Measurements from ENCODE around the gene SSC4D. TPM values are rescaled to one million over a fixed set of nuclear protein-coding genes. Genes with fewer than 3 reads are reported as not detected.

The SSC4D gene
- polyA plus RNA-seq, 3 donors, result 2.9 to 5.8 (median 4.7) TPM

DNA sequence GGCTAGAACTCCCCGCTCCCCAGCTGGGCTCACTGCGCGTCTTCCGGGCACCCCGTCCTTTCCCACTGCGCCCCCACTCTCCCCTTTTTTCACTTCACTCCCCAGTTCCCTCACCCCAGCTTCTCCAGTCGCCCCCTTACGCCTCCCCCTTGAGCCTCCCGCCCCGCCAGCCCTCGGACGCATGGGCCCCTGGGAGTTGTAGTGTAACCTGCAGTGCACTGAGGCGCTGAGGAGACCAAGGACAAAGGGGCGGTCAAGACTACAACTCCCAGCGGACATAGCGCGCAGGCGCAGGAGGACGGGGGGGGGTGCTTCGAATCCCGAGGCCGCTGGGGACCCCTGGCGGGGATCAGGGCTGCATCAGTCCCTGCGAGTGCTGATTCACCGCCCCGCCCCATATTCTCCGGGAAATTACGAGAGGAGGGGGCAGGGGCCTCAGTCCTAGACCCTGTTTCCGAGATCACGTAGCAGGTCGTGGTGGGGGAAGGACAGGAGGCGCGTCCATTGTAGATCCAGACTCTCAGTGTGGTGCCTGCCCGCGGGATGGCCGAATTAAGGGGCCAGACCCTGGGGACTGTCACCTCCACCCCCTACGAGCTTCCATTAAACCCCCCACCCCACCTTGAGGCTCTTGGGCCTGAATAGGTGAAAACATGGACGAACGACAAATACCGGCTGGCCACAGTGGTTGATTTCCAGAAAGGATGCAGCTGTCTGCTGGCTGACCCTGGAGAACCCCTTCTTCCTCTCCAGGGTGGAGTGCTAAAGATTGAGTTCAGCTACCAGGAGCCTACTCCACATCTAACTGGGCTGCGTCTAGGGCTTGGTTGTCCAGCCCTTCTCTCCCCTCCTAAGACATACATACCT, 50.2 kb downstream of the SSC4D start:
- H3K27ac ChIP-seq (ENCODE audit: low read depth, low read length), result peak overlapping the region; percentile 90
- WGBS, 3 donors, result 1% methylated on average over 29 to 41 of the region's 41 CpGs

DNA sequence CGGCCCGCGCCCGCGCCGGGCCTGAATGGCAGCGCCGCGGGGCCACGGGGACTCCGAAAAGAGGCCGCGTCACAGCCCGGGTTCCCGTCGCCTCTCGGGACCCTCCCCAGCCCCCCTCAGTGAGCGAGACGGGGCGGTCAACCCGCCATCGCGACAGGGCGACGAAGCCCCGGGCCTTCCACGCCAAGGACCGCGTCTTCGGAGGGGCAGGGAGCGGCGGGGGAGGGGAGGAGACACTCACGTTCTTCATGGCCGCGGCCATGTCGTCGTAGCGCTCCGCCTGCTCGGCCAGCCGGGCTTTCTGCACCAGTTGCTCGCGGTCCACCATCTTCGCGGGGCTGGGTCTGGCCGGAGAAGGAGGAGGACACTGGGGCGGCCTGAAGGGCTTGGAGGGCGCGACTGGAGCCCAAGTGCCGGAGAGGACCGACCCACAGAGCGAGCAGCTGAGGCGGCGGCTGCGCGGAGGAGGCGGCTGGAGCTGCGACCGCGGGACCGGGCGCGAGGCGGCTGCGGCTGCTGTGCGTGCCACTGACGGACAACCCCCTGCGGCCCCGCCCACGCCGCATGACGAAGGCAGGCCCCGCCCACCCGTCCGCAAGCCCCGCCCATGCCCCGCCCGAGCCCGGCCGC, 50.9 kb downstream of the SSC4D start, which contains the start of gene YWHAG:
TSS of gene YWHAG (minus strand) at position 511 of the 630 bp plus-strand sequence. CDS start at position 328, 183 bp downstream.
- WGBS, 3 donors, result 0 to 1% (median 1%) methylated on average over 50 to 80 of the region's 80 CpGs
- peak within 1 kb of the TSS; percentile 93 for H3K27ac ChIP-seq (ENCODE audit: low read depth, low read length)

DNA sequence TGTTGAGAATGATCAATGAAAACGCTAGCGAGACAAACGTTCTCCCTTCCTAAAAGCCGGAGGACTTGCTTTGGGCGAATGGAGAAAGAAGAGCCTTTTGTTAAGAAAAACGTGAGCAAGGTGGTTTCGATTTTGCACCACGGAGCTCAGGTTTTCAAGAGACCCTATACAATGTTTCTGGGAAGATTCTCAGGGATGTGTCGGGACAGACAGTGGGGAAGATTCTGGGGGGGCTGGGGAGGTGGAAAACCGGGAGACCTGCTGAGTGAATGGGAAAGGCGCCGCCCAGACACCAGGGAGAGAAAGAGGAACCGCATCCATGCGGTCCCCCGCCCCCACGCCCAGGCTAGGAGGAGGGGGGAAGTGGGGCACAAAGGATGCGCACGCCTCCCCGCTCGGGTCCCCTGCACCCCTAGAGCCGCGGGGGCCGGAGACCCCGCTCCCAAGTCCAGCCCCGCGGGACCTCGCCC, 51.5 kb downstream of the SSC4D start:
- WGBS, 3 donors, result 0 to 1% (median 1%) methylated on average over 14 to 27 of the region's 27 CpGs
- H3K27ac ChIP-seq (ENCODE audit: low read depth, low read length), result peak overlapping the region; percentile 93

DNA sequence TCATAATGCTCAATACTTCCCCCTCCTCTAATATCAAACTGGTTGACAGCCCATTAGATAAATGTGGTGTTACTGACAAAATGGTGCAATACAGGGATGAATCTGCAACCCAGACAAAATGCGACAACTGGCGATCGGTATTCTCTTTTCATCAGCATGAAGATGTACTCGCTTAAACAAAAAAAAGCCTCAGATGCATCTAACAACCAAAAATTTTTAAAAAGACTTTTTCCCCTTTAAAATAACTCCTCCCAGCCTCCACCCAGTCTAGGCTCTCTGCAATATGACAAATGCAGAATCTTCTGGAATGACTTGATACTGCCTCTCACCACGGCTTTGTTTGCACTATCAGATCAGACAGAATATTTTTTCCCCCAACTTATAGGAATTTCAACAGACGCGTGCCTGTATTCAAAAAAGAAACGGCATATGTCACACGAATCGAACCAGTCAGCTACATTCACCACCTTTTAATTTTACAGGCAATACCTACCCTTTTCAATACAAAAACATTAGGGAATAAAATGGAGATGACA, 52.0 kb downstream of the SSC4D start:
- WGBS, 3 donors, result 1 to 3% (median 2%) methylated on average over 10 of the region's 10 CpGs
- H3K27ac ChIP-seq (ENCODE audit: low read depth, low read length), result peak overlapping the region; percentile 9

DNA sequence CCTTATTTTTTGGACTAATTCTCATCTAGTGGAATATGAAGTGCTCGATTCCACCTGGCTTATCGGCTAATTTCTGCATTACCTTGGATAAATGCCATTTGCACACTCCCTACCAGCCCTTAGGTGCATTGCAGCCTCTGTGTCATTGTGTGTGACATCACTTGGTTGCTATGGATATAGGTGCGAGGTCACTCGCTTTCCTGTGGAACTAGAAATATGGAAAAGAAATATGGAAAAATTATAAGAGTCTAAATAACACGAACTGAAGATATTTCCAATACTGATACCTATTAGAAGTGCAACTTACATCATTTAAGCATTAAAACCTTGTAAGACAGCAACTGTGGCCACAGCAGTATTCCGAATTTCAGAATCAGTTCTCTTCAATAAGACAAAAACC, 52.7 kb downstream of the SSC4D start:
- 26 to 53% (median 46%) methylated on average over 6 of the region's 6 CpGs for WGBS, 3 donors
- H3K27ac ChIP-seq (ENCODE audit: low read depth, low read length), result no peak overlapping the region

DNA sequence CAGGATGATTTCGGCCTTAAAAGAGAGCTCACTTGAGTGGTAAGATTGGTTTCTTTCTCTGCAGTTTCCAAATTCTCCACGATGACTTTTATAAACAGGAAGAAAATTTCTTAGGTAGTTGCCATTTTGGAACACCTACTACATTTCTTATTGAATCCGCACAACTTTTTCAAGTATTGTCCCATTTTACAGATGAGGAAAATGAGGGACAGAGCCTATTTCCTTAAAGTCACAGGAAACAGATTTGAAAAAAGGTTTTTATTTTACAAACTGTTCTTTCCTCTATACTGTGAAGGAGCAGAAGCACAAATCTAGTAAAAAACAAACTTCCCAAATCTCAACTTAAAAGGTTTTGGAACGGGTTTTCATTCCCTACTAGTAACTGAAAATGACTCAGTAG, 53.4 kb downstream of the SSC4D start:
- no peak overlapping the region for H3K27ac ChIP-seq (ENCODE audit: low read depth, low read length)
- 66 to 92% (median 74%) methylated on average over 4 of the region's 4 CpGs for WGBS, 3 donors

DNA sequence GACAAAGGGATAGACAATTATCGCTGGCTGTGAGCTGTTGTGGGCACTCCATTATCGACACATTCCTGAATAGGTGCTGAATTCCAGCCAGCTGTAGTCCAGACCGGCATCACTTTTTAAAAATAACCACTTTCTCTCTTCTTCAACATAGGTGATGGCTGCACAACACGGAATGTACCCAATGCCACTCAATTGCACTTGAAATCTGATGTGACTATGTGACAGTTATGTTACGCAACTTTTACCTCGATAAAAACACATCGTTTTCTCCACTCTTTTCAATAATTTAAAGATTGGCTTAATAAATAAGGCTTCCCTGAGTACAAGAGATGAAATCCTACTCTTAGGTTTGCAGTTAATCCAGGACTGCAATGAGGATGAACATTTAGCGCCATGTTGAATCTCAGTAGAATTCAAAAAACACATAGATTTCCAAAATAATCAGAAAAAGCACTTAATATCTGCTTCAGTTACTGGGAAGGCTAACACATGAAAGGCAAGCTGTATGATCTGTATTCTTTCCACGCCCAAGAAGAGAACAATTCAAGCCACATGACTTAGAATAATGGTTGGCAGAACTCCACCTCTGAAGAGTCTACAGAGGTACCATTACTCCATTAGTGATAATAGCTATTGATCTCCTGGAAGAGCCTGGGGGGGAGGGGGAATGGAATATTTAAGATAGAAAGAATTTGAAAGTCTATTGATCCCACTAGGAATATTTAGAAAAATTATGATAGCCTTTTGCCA, 54.3 kb downstream of the SSC4D start:
- 75 to 90% (median 79%) methylated on average over 9 of the region's 9 CpGs for WGBS, 3 donors
- no peak overlapping the region for H3K27ac ChIP-seq (ENCODE audit: low read depth, low read length)

DNA sequence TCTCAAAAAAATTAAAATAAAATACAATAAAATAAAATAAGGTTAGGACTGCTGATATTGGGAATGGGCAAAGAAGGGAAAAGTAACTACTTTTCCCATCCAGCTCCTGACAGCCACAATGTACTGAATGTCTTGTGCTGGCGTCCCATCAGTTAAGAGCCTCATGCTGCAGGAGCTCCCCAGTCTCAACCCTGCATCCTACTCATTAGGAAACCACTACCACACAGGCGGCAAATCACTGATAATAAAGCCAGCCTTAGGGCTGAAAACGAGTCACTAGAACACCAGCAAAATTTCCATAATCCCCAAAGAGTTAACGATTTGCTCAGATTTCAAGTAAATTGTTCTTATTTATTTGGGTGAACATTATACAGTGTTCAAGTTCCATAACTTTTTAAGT, 55.0 kb downstream of the SSC4D start:
- WGBS, 3 donors, result 78 to 89% (median 84%) methylated on average over 4 of the region's 4 CpGs

DNA sequence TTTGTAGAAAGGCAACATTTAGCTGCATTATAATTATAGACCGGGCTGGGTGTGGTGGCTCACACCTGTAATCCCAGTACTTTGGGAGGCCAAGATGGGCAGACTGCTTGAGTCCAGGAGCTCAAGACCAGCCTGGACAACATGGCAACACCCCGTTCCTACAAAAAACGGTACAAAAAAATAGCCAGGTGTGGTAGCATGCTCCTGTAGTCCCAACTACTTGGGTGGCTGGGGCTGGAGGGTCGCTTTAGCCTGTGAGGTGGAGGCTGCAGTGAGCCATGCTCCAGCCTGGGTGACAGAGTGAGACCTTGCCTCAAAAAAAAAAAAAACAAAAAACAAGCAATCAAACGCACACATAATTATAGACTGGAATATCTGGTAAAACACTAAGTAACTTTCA, 55.8 kb downstream of the SSC4D start:
- 95 to 96% (median 96%) methylated on average over 5 of the region's 5 CpGs for WGBS, 3 donors
- no peak overlapping the region for H3K27ac ChIP-seq (ENCODE audit: low read depth, low read length)

More for the DNA sequence above, 55.0 kb downstream of the SSC4D start:
- H3K27ac ChIP-seq (ENCODE audit: low read depth, low read length), result no peak overlapping the region

DNA sequence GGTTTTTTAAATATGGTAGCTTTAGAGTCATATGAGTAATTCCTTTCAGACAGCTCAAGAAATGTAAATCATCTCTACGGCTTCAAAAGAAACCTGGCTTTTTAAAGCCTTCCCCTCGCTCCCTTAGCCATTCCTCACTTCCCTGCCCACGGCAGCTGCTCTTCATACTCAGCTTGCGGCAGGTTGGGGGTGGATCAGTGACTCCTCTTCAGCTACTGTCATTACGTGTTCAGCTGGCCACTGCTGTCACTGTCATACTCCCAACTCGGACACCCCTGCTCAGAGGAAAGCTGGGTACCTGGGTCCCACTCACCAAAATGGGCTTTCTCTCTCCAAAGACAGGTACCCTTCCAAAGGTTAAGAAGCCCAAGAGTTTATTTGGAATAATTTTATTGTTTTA, 57.3 kb downstream of the SSC4D start:
- 73 to 91% (median 76%) methylated on average over 6 of the region's 6 CpGs for WGBS, 3 donors
- H3K27ac ChIP-seq (ENCODE audit: low read depth, low read length), result no peak overlapping the region

DNA sequence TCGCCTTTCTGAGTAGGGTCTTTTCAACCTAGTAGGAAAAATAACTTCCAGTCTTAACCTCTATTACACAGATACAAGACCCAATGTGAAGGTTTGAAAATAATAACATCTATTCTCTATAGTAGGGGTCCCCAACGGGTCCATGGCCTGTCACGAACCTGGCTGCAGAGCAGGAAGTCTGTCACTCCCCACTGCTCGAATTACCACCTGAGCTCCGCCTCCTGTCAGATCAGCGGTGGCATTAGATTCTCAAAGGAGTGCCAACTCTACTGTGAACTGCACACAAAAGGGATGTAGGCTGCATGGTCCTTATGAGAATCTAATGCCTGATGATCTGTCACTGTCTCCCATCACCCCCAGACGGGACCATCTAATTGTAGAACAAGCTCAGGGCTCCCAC, 58.1 kb downstream of the SSC4D start:
- H3K27ac ChIP-seq (ENCODE audit: low read depth, low read length), result no peak overlapping the region
- WGBS, 3 donors, result 69 to 91% (median 79%) methylated on average over 7 of the region's 7 CpGs

DNA sequence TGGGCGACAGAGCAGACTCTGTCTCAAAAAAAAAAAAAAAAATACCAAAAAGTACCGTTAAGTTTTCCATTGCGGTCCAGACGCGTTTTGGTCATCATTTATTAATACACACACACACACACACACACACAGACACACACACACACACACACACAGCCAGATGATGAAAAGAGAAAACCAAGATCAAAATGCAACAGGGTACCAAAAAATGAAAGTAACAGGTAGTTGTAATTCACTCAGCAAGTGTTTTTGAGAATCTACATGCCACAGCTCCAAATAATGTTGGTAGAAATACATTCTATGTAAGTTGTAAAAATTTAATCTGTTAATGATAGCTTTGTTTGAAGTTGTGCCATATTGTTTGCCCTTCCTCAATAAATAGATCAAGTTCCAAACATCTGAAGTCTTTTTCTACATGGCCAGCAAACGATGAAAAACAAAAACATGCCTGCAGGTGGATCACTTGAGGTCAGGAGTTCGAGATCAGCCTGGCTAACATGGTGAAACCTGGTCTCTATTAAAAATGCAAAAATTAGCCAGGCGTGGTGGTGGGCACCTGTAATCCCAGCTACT, 60.1 kb downstream of the SSC4D start:
- H3K27ac ChIP-seq (ENCODE audit: low read depth, low read length), result no peak overlapping the region
- 76 to 91% (median 86%) methylated on average over 8 of the region's 8 CpGs for WGBS, 3 donors

DNA sequence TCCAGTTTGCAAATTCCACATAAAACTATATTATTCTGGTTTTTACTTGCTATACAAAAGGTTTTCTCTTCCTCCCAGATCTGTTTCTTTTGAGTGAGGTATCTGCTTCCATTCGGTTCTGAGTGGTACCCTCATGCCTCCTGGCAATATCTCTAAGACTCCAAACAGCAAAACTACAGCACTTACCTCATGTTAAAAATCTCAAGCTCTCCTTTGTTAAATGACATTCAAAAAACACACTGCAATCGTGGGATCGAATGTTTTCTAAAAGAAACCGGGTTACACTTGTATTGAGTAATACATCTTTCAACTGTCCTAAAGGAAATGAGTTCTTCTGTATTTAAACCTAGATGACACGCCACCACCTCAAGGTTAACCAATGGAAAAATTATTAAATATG, 61.8 kb downstream of the SSC4D start:
- WGBS, 3 donors, result 45 to 51% (median 49%) methylated on average over 5 of the region's 5 CpGs
- H3K27ac ChIP-seq (ENCODE audit: low read depth, low read length), result no peak overlapping the region

DNA sequence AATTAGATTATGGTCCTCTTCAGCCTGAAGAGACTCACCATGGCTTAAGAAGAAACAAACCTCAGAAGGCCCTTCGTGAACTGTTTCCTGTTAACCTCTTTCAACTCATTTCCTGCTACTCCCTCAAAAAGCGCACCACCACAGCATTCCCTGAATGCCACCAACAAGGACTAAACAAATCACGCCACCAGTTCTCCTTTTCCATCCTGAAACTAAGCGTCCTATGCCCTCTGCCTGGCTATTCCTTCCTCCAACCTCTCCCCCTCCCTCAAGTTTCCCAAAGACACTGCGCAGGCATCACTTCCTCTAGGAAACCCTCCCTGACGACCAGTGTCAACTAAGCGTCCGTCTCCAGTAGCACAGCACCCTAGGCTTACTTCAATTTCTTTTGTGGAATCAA, 62.7 kb downstream of the SSC4D start:
- 38 to 73% (median 46%) methylated on average over 8 of the region's 8 CpGs for WGBS, 3 donors
- H3K27ac ChIP-seq (ENCODE audit: low read depth, low read length), result no peak overlapping the region

DNA sequence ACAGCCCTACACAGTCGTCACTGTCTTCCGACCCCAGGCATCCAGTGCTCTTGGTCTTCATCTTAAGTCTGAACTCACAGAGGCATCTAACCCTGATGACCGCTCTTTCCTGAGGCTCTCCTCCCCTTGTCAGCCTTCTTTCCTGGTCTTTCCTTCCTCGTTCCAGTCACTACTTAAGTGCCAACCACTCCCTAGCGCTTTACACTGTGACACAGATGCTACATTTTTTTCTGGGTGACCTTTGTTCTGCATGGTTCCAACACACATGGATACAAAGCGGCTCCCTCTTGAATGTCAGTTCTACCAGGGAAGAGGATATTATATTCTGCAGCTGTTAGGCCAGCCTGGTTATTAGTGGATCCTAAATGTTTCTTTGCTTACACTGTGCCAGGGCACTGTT, 63.4 kb downstream of the SSC4D start:
- 66 to 78% (median 76%) methylated on average over 6 of the region's 6 CpGs for WGBS, 3 donors
- H3K27ac ChIP-seq (ENCODE audit: low read depth, low read length), result no peak overlapping the region

DNA sequence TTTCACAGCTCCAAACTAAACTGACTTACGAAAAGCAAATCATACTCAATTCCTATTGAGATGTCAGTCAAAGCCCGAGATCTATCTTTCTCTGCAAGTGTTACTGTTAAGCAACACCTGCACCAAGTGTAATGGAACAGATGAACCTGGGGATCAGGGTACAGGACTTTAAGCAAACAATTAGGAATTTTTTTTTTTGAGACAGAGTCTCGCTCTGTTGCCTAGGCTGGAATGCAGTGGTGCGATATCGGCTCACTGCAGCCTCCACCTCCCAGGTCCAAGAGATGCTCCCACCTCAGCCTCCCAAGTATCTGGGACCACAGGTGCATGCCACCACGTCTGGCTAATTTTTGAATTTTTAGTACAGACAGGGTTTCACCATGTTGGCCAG, 65.6 kb downstream of the SSC4D start:
- 93 to 98% (median 98%) methylated on average over 6 of the region's 6 CpGs for WGBS, 3 donors
- no peak overlapping the region for H3K27ac ChIP-seq (ENCODE audit: low read depth, low read length)

DNA sequence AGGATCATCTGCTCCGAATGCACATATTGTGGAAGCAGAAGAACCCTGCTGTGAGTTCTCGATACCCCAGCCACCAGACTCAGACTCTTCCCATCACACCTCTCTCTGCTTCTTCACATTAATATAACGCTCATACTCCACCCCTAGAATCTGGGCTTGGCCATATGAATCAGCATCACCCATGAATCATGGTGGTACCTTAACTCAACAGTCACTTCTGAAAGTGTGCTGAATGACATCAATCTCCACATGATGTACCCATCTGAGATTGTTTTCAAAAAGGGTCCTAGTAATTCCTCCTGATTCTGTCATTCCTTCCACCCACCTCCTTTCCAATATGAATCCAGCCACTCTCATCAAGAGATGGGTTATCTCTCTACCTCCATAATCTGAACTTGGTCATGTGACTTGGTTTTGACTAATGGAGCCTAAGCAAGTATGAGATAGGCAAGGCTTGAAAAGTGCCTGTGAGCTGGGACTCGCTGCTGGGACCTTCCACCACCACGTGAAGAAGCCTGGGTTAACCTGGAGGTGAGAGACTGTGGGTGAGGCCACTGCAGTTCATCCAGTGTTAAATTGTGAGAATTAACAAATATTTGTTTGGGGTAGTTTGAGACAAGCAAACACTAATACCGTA, 66.1 kb downstream of the SSC4D start:
- no peak overlapping the region for H3K27ac ChIP-seq (ENCODE audit: low read depth, low read length)
- 85 to 95% (median 86%) methylated on average over 6 of the region's 6 CpGs for WGBS, 3 donors

DNA sequence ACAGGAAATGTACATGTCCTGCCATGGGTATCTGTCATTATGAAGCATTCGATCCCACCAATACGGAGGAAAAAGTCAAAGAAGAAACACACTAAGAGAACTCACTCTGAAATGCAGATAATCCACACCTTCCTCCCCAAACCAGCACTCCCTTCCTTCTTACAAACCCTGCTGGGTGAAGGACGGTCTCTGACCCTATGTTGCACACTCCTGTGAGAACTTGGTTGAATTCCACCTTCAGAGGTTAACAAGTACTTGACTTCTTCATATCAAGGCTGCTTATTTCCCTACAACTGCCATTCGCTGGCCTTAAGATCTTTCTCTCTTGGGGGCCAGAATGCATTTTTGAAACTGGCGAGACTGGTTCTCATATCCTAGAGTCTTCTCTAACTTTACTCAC, 67.3 kb downstream of the SSC4D start:
- 74 to 83% (median 82%) methylated on average over 5 of the region's 5 CpGs for WGBS, 3 donors
- H3K27ac ChIP-seq (ENCODE audit: low read depth, low read length), result no peak overlapping the region

Data from adipose tissue (tissue), 3 donors.